ENCODE data around the gene SCO1. TPM values are rescaled to one million over a fixed set of nuclear protein-coding genes. Genes with fewer than 3 reads are reported as not detected.

Gene SCO1
- total RNA-seq, 4 donors from 2014 or later, result 19.1 to 53.5 (median 34.6) TPM

DNA sequence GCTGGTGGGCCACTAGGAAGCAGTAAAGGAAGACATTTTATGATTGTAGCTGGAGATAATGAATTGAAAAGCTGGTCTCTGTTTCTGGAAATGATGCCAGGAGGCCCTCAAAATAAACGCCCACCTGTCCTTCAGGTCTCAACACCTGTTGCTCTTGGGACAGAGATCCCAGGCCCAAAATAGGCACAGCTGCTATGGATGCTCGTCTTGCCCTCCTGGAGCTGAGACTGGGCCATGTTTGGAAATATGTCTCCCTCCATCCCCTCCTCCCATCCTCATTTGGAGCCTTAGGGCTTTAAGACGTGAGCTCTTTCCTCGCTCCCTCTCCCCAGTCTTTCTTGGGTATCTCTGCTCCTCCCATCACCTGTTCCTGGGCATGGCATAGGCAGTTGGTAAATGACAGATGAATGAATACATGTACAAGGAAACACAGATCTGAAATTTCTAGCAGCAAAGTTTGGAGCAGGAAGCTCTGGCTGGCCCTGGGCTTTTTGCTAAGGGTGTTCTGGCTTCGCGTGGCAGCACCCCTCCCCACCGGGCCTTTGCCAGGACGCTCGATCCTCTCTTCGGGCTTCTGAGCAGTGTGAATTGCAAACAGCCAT lies 73.5 kb downstream of the SCO1 start:
- no peak overlapping the region for H3K27ac ChIP-seq
- intact Hi-C loops (cut with DNase I; ENCODE audit: low total_unique reads), result no loop called here
- no peak for DNase-seq
- in situ Hi-C loops (cut with MboI; ENCODE audit: low pct_ligation_motif_present in 1 of 4, low pct_unique_long_range_greater_than_20kb in 1 of 4, low sequenced_read_pairs in 3 of 4), result loop anchor here in 2 of 4 donors (25.0 kb wide), 2 partner anchors 112 to 712 kb away; partner anchors contain the start of genes MYH1 (in 1 of the 2) and RCVRN (in 1 of the 2)
- H3K27me3 ChIP-seq, result no peaks in the 10 kb centered on the region
- no peaks in the 10 kb centered on the region for H3K9me3 ChIP-seq
- H3K4me1 ChIP-seq, result no peaks in the 10 kb centered on the region
- H3K36me3 ChIP-seq, result no peaks in the 10 kb centered on the region
- 52% methylated on average over 10 of the region's 10 CpGs; no CpG with 5 or more reads in 1 of the 2 donors for WGBS, 2 donors (ENCODE audit: low coverage in 1 of 2)
- TF ChIP-seq, protein P1, sequence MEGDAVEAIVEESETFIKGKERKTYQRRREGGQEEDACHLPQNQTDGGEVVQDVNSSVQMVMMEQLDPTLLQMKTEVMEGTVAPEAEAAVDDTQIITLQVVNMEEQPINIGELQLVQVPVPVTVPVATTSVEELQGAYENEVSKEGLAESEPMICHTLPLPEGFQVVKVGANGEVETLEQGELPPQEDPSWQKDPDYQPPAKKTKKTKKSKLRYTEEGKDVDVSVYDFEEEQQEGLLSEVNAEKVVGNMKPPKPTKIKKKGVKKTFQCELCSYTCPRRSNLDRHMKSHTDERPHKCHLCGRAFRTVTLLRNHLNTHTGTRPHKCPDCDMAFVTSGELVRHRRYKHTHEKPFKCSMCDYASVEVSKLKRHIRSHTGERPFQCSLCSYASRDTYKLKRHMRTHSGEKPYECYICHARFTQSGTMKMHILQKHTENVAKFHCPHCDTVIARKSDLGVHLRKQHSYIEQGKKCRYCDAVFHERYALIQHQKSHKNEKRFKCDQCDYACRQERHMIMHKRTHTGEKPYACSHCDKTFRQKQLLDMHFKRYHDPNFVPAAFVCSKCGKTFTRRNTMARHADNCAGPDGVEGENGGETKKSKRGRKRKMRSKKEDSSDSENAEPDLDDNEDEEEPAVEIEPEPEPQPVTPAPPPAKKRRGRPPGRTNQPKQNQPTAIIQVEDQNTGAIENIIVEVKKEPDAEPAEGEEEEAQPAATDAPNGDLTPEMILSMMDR (IDR thresholded peaks at IDR 0.05), result no peak
- no peak for TF ChIP-seq EP300 (IDR thresholded peaks at IDR 0.05; ENCODE audit: low read depth)
- no peak for TF ChIP-seq POLR2A (IDR thresholded peaks at IDR 0.05)
- TF ChIP-seq POLR2AphosphoS5 (IDR thresholded peaks at IDR 0.05), result no peak
- H3K4me3 ChIP-seq, result no peak overlapping the region

DNA sequence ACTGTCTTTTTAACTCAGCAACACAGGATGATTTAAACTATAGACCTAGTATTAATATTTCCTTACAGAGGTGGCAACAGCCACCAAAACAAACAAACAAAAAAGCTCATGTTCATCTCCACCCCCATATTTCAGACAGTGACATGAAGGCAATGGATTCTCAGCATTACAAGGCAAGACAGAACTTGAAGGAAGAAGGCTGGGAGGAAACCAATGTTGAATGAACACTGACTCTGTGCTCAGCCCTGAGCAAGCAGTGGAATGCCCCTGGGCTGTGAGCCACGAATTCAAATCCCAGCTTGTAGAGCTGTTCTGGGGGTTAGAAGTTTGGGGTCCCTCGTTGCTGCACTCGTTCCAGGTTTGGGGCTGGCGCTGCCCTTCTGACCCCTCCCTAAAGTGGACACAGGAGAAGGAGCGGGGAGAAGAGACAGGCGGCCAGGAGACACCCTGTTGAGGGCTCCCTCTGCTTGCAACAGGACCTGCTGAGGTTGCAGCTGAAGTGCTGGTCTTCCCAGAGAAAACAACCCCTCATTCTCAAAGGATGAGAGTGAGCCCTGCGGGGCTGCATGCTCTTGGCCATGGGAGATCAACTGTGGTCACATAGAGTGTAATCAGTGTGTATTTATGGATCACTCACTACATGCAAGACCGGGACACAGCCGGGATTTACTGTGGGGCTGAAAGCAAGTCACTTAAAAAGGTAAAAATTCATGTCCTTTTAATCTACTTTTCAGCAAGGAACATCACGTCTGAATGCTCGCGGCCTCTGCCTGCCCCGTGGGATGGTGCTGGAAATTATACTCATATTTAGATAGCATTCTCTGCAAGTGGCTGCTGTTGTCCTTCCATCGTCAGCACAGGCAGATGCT lies 74.5 kb downstream of the SCO1 start:
- no peak for DNase-seq
- no peaks in the 10 kb centered on the region for H3K36me3 ChIP-seq
- TF ChIP-seq, protein P1 (IDR thresholded peaks at IDR 0.05), result no peak
- no peak for TF ChIP-seq EP300 (IDR thresholded peaks at IDR 0.05; ENCODE audit: low read depth)
- TF ChIP-seq POLR2A (IDR thresholded peaks at IDR 0.05), result no peak
- no peak for TF ChIP-seq POLR2AphosphoS5 (IDR thresholded peaks at IDR 0.05)
- no peak overlapping the region for H3K27ac ChIP-seq
- H3K4me1 ChIP-seq, result no peaks in the 10 kb centered on the region
- H3K9me3 ChIP-seq, result no peaks in the 10 kb centered on the region
- WGBS, 2 donors (ENCODE audit: low coverage in 1 of 2), result 40 to 83% methylated on average over 1 to 14 of the region's 14 CpGs
- H3K27me3 ChIP-seq, result no peaks in the 10 kb centered on the region
- in situ Hi-C loops (cut with MboI; ENCODE audit: low pct_ligation_motif_present in 1 of 4, low pct_unique_long_range_greater_than_20kb in 1 of 4, low sequenced_read_pairs in 3 of 4), result loop anchor here in 2 of 4 donors (25.0 kb wide), 2 partner anchors 111 to 711 kb away; partner anchors contain the start of genes MYH1 (in 1 of the 2) and RCVRN (in 1 of the 2)
- no peak overlapping the region for H3K4me3 ChIP-seq
- intact Hi-C loops (cut with DNase I; ENCODE audit: low total_unique reads), result no loop called here

Other genes with a start within 250 kb of the SCO1 start
- gene MYH4, start 228.0 kb downstream of the SCO1 start, total RNA-seq, result not detected
- gene MYH1, start 179.0 kb downstream of the SCO1 start, total RNA-seq, result 1 to 10 TPM in 1 of 4 donors, under 1 TPM in 1, not detected in 2; 0.16 to 1.6 TPM
- under 1 TPM in 1 of 4 donors, not detected in 3; 0.68 TPM for gene MYH2, start 147.9 kb downstream of the SCO1 start, total RNA-seq
- 1 to 10 TPM; 2.2 to 6.6 (median 3.6) TPM for gene MYH3, start 40.2 kb downstream of the SCO1 start, total RNA-seq
- gene ADPRM, start 61 bp upstream of the SCO1 start, total RNA-seq, result 10 to 100 TPM in 1 of 4 donors, 1 to 10 TPM in 3; 2.8 to 16.2 (median 6.1) TPM
- gene TMEM220, start 32.5 kb upstream of the SCO1 start, total RNA-seq, result 10 to 100 TPM in 1 of 4 donors, 1 to 10 TPM in 2, not detected in 1; 2.4 to 18.2 (median 8.1) TPM
- 10 to 100 TPM; 34.4 to 66.5 (median 42.5) TPM for gene TMEM238L, start 106.6 kb upstream of the SCO1 start, total RNA-seq
- gene PIRT, start 140.6 kb upstream of the SCO1 start, total RNA-seq, result 1 to 10 TPM in 3 of 4 donors, not detected in 1; 2.4 to 6.4 (median 2.5) TPM

Data from transverse colon (tissue), 4 donors.